Naive B cell (primary cell): Measurements from ENCODE around the gene PLPP3. TPM values are rescaled to one million over a fixed set of nuclear protein-coding genes. Genes with fewer than 3 reads are reported as not detected.
A peak's percentile ranks its signal among the peaks of the same experiment; 100 is the strongest.

ENCODE experiments used
- ATAC-seq, 2 donors: fragments of 150-1000 bp; cut with Tn5 transposase; 2 replicates each; pipeline ENCODE4 v1.10.0; 2021; ENCODE audit warnings: low read depth in 2 of 2, mild to moderate bottlenecking in 2 of 2, moderate library complexity in 2 of 2
- DNase-seq: peaks from one replicate; pipeline ENCODE4 v3.0.0; 2022
- H3K27ac Mint-ChIP-seq, 6 donors: one replicate each; pipeline ENCODE4 v1.8.0; 2020 to 2022; ENCODE audit warnings: mild to moderate bottlenecking in 6 of 6, mixed read lengths in 6 of 6, moderate library complexity in 5 of 6, inconsistent platforms in 2 of 6
- H3K27me3 Mint-ChIP-seq, 3 donors: one replicate each; pipeline ENCODE4 v1.8.0; 2021 to 2022; ENCODE audit warnings: mixed read lengths in 3 of 3, mild to moderate bottlenecking in 1 of 3
- H3K36me3 Mint-ChIP-seq, 2 donors: one replicate each; pipeline ENCODE4 v1.8.0; 2020 to 2022; ENCODE audit warnings: mixed read lengths in 2 of 2, inconsistent platforms in 1 of 2, mild to moderate bottlenecking in 1 of 2
- H3K4me1 Mint-ChIP-seq, 3 donors: one replicate each; pipeline ENCODE4 v1.8.0; 2020 to 2022; ENCODE audit warnings: mixed read lengths in 3 of 3, inconsistent platforms in 1 of 3, mild to moderate bottlenecking in 1 of 3, moderate library complexity in 1 of 3
- H3K4me3 Mint-ChIP-seq, 8 donors: one replicate each; pipeline ENCODE4 v1.8.0; 2020 to 2022; ENCODE audit warnings: mild to moderate bottlenecking in 8 of 8, mixed read lengths in 8 of 8, moderate library complexity in 8 of 8, inconsistent platforms in 2 of 8
- H3K9me3 Mint-ChIP-seq, 7 donors: one replicate each; pipeline ENCODE4 v1.8.0; 2020 to 2022; ENCODE audit warnings: mixed read lengths in 7 of 7, mild to moderate bottlenecking in 5 of 7, inconsistent platforms in 2 of 7, moderate library complexity in 1 of 7
- polyA plus RNA-seq, 6 donors: library from polyadenylated mRNA; unstranded; fragments of 300-500 nt; fragmentation: Illumina TruSeq; gene quantifications; one replicate each; pipeline ENCODE4 v1.2.3, GENCODE V29; 2021; ENCODE audit warnings: low read depth in 6 of 6

PLPP3 gene
- polyA plus RNA-seq, 6 donors from 2014 or later = 1.00 to 2.6 (median 1.5) TPM

DNA sequence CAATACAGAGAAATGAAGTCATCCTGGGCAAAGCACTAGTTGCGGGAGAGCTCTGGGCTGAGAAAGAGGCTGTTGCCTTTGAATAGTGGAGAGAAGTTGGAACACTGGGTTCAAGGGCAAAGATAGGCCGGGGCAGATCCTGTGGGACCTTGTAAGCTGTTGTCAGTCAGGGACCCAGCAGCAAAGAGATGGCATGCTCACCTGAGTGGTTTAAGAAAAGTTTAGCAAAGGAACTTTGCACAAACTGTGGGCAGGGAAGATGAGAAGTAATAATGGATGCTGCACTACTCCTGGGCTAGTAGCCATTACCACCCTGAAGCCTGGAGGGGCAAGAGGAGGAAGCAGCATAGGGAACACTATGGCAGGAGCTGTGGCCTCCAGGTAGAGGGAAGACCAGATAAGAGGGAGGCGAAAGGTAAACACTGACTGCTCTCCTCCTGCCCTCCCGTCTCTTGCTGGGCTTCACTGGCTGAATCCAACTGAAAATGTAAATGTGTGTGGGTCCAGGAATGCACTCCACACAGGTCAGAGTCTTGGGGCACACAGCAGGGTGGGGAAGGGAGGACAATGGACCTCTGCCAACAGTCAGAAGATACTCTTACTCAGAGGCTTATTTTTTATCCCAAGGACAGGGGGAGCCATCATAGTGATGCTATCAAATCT is 129.2 kb downstream of the PLPP3 start:
- H3K36me3 Mint-ChIP-seq = no peaks in the 10 kb centered on the region
- peaks cover 0 to 7% (median 5%) of the 10 kb centered on the region in 3 donors for H3K27me3 Mint-ChIP-seq
- DNase-seq (no peak), ATAC-seq (no peak)
- H3K27ac Mint-ChIP-seq = peak overlapping the region in 2 of 6 donors; percentile 46 to 72
- H3K4me3 Mint-ChIP-seq = peak overlapping the region in 1 of 8 donors; percentile 66
- H3K4me1 Mint-ChIP-seq = peaks cover 0 to 6% (median 0%) of the 10 kb centered on the region in 3 donors
- H3K9me3 Mint-ChIP-seq = no peaks in the 10 kb centered on the region

DNA sequence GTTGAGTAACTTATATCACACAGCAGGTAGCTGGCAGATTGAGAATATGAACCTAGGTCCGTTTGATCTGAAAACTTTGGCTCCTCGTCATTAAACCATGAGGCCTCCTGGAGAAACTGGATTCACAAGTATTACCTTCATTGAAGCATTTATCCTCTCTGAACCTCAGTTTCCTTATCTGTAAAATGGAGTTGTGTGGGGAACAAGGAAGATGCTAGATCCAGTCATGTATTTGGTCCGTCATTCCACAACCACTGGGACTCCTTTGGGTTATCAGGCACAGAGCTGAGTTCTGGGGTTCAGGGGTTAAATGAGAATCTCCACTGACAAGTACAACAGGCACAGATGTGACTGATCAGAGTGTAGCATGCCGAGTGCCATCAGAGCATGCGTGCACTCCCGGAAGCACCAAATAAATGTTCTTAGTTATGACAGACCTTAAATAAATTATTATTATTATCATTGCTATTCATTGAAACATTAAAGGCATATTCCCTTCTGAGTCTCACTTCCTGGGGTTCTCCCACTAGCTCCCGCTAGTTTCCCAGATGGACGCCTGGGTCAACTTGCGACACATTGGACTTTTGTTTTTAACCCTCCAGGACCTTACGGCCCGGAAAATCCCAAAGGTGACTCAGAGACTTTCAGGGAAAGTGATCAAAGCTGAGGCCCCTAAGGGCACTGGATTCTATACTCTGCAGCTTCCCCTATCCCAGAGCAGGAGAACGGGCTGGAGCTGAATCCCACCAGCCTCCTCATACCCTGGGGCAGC is 130.6 kb downstream of the PLPP3 start:
- no peaks in the 10 kb centered on the region for H3K36me3 Mint-ChIP-seq
- no peak overlapping the region for H3K4me3 Mint-ChIP-seq
- no peak for ATAC-seq
- DNase-seq = no peak
- H3K4me1 Mint-ChIP-seq = peaks cover 0 to 6% (median 0%) of the 10 kb centered on the region in 3 donors
- no peaks in the 10 kb centered on the region for H3K9me3 Mint-ChIP-seq
- H3K27me3 Mint-ChIP-seq = peaks cover 0 to 7% (median 5%) of the 10 kb centered on the region in 3 donors
- no peak overlapping the region for H3K27ac Mint-ChIP-seq

DNA sequence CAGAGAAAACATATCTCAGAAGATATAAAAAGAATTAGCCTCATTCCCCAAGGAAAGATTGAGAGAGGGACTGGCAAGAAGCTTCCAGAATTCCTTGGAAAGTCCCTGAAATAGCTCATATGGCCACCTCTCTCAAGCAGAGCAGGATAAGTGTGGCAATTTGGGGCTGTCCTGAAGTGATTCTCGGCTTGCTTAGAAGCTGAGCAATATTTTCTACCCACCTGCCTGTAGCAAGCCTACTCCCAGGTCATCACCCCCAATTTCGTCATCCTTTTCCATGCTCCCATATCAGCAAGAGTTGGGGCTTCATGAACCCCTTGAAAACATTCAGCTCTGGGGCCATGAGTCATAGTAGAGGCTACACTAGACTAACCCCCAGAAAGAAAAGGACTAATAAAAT is 131.5 kb downstream of the PLPP3 start:
- no peaks in the 10 kb centered on the region for H3K4me1 Mint-ChIP-seq
- H3K27ac Mint-ChIP-seq = no peak overlapping the region
- no peaks in the 10 kb centered on the region for H3K36me3 Mint-ChIP-seq
- H3K4me3 Mint-ChIP-seq = no peak overlapping the region
- ATAC-seq (no peak), DNase-seq (no peak)
- peaks cover 0 to 7% (median 5%) of the 10 kb centered on the region in 3 donors for H3K27me3 Mint-ChIP-seq
- H3K9me3 Mint-ChIP-seq = no peaks in the 10 kb centered on the region

DNA sequence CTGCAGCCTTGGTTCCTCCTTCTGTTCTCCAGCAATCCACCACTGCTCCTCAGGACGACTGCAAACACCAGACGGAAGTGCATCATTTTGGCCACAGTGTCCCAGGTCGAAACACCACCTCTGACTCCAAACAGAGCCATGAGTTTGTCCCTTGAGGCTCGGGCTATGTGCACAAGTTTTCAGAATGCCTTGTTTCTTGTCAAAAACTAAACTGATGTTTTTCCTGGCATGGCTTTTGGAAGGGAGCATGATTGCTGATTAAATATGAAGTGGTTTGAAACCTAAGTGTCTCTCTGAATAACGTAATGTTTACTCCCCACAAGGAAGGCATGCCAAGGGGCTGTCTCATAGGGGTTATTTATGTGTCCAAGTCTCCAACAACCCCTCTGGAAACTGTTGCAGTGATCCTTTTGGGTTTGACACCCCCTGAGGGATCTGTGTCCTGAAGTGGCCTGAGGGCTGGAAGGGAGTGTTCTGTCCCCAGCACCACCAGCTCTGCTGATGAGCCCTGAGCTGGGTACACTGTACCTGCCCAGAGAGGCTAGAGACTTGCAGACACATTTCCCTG is 132.7 kb downstream of the PLPP3 start:
- Mint-ChIP-seq H3K4me3 (no peak overlapping the region), H3K27ac (no peak overlapping the region), H3K27me3 (peaks cover 0 to 5% (median 3%) of the 10 kb centered on the region in 3 donors), H3K36me3 (no peaks in the 10 kb centered on the region), H3K9me3 (no peaks in the 10 kb centered on the region), H3K4me1 (no peaks in the 10 kb centered on the region)
- ATAC-seq (no peak), DNase-seq (no peak)

DNA sequence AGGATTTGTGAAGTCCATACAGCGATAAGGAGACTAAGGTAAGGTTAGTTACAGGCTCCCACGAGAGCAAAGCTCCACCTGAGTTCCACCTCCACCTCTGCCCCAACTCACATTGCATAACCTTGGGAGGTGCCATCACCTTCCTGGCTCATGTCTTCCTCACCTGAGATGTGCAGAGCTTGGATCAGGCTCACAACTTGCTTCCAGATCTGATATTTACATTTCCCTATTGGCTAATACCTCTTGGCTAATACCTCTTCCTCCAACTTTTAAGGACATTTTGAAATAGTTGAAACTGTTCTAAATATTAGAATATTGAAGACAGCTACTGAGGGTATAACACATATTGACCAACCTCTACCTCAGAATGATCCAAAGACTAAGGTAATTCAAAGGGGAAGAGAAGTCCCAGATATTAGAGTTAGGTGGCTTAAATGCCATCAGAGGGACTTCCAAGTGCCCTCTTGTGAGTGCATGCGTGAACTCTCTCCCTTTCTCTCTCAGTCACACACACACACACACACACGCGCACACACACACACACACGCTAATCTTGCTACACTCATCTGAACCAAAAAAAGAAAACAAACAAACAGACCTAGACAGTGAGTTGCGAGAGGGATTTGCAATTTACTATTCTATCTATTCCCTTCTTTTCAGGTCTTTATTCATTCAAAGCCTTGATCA is 134.3 kb downstream of the PLPP3 start:
- peaks cover 0 to under 1% (median 0%) of the 10 kb centered on the region in 3 donors for H3K4me1 Mint-ChIP-seq
- no peak for ATAC-seq
- no peaks in the 10 kb centered on the region for H3K27me3 Mint-ChIP-seq
- no peaks in the 10 kb centered on the region for H3K36me3 Mint-ChIP-seq
- no peak overlapping the region for H3K27ac Mint-ChIP-seq
- H3K4me3 Mint-ChIP-seq = no peak overlapping the region
- H3K9me3 Mint-ChIP-seq = no peaks in the 10 kb centered on the region
- DNase-seq = no peak

Other genes with a start within 250 kb of the PLPP3 start
- not detected for gene PRKAA2, start 65.8 kb upstream of the PLPP3 start, polyA plus RNA-seq
- gene FYB2, start 239.8 kb upstream of the PLPP3 start, polyA plus RNA-seq = not detected